DMS79 treated with DMSO at 0.1 percent for 48 hours (cell line): ENCODE data around the gene FHAD1.
A peak's percentile ranks its signal among the peaks of the same experiment; 100 is the strongest.

Source experiments
- DNase-seq: peaks from one replicate; lab custom pipeline; 2025; lab: John Stamatoyannopoulos, UW

FHAD1 gene

GRCh38 chr1:15246960-15247614, at the start of gene FHAD1:
Gene FHAD1 (plus strand): TSS chr1:15247223. CDS start chr1:15251785, 4,562 bp downstream.
- DNase-seq = peak; percentile 45

GRCh38 chr1:15197591-15198447, 49.2 kb upstream of the FHAD1 start:
- DNase-seq = no peak

GRCh38 chr1:15198684-15199083, 48.3 kb upstream of the FHAD1 start:
- DNase-seq = no peak

GRCh38 chr1:15201221-15201620, 45.8 kb upstream of the FHAD1 start:
- no peak for DNase-seq

- no peak for DNase-seq
These were observed 45.0 kb upstream of the FHAD1 start for GRCh38 chr1:15201849-15202551.

GRCh38 chr1:15204931-15205330, 42.1 kb upstream of the FHAD1 start:
- DNase-seq = no peak

GRCh38 chr1:15205586-15206346, 41.3 kb upstream of the FHAD1 start:
- DNase-seq = no peak

GRCh38 chr1:15206418-15207030, 40.5 kb upstream of the FHAD1 start:
- no peak for DNase-seq

- DNase-seq = no peak
These were observed 39.8 kb upstream of the FHAD1 start for GRCh38 chr1:15207031-15207828.

- DNase-seq = no peak
These were observed 39.1 kb upstream of the FHAD1 start for GRCh38 chr1:15207829-15208429.

- DNase-seq = no peak
These were observed 36.2 kb upstream of the FHAD1 start for GRCh38 chr1:15210651-15211375.

GRCh38 chr1:15211424-15211823, 35.6 kb upstream of the FHAD1 start:
- DNase-seq = no peak

GRCh38 chr1:15212216-15212953, 34.6 kb upstream of the FHAD1 start:
- no peak for DNase-seq

GRCh38 chr1:15212954-15213291, 34.1 kb upstream of the FHAD1 start:
- DNase-seq = no peak

- no peak for DNase-seq
These were observed 33.6 kb upstream of the FHAD1 start for GRCh38 chr1:15213341-15213821.

- DNase-seq = no peak
These were observed 32.5 kb upstream of the FHAD1 start for GRCh38 chr1:15214527-15214926.

GRCh38 chr1:15215116-15215515, 31.9 kb upstream of the FHAD1 start:
- no peak for DNase-seq

GRCh38 chr1:15217654-15218053, 29.4 kb upstream of the FHAD1 start:
- no peak for DNase-seq
